ENCODE data around the gene EXOC4. TPM values are rescaled to one million over a fixed set of nuclear protein-coding genes. Genes with fewer than 3 reads are reported as not detected.

The EXOC4 gene
- total and polyA plus RNA-seq, 2 donors from 2014 or later: 22.8 to 78.7 TPM

GRCh38 chr7:133983685-133984419, 731.0 kb downstream of the EXOC4 start:
- Histone ChIP-seq H3K27me3 (ENCODE audit: control insufficient read depth, insufficient read depth, low read length) (no peaks in the 10 kb centered on the region), H3K27ac (ENCODE audit: low read depth in 2 of 2, low read length in 2 of 2) (no peak overlapping the region), H3K9me3 (ENCODE audit: control insufficient read depth in 2 of 3, insufficient read depth in 1 of 3, low read length in 3 of 3) (no peaks in the 10 kb centered on the region), H3K9ac (ENCODE audit: low read length in 3 of 3) (no peak overlapping the region), H3K36me3 (ENCODE audit: control insufficient read depth in 2 of 3, insufficient read depth in 3 of 3, low read length in 3 of 3) (no peaks in the 10 kb centered on the region), H3K4me1 (ENCODE audit: control insufficient read depth in 2 of 3, insufficient read depth in 2 of 3, low read depth in 1 of 3, low read length in 3 of 3) (no peaks in the 10 kb centered on the region), H3K4me3 (ENCODE audit: low read length in 3 of 3) (no peak overlapping the region)
- TF ChIP-seq, protein P1, sequence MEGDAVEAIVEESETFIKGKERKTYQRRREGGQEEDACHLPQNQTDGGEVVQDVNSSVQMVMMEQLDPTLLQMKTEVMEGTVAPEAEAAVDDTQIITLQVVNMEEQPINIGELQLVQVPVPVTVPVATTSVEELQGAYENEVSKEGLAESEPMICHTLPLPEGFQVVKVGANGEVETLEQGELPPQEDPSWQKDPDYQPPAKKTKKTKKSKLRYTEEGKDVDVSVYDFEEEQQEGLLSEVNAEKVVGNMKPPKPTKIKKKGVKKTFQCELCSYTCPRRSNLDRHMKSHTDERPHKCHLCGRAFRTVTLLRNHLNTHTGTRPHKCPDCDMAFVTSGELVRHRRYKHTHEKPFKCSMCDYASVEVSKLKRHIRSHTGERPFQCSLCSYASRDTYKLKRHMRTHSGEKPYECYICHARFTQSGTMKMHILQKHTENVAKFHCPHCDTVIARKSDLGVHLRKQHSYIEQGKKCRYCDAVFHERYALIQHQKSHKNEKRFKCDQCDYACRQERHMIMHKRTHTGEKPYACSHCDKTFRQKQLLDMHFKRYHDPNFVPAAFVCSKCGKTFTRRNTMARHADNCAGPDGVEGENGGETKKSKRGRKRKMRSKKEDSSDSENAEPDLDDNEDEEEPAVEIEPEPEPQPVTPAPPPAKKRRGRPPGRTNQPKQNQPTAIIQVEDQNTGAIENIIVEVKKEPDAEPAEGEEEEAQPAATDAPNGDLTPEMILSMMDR (IDR thresholded peaks at IDR 0.05; ENCODE audit: borderline replicate concordance, extremely low read depth, insufficient read depth): no peak
- intact Hi-C loops (cut with DNase I): no loop called here
- no peak for DNase-seq
- no peak for FAIRE-seq

- Histone ChIP-seq H3K4me3 (ENCODE audit: low read length in 3 of 3) (no peak overlapping the region), H3K4me1 (ENCODE audit: control insufficient read depth in 2 of 3, insufficient read depth in 2 of 3, low read depth in 1 of 3, low read length in 3 of 3) (no peaks in the 10 kb centered on the region), H3K9me3 (ENCODE audit: control insufficient read depth in 2 of 3, insufficient read depth in 1 of 3, low read length in 3 of 3) (no peaks in the 10 kb centered on the region), H3K27me3 (ENCODE audit: control insufficient read depth, insufficient read depth, low read length) (no peaks in the 10 kb centered on the region), H3K9ac (ENCODE audit: low read length in 3 of 3) (no peak overlapping the region), H3K27ac (ENCODE audit: low read depth in 2 of 2, low read length in 2 of 2) (no peak overlapping the region), H3K36me3 (ENCODE audit: control insufficient read depth in 2 of 3, insufficient read depth in 3 of 3, low read length in 3 of 3) (no peaks in the 10 kb centered on the region)
- DNase-seq (no peak), FAIRE-seq (no peak)
- TF ChIP-seq, protein P1 (IDR thresholded peaks at IDR 0.05; ENCODE audit: borderline replicate concordance, extremely low read depth, insufficient read depth): no peak
- intact Hi-C loops (cut with DNase I): no loop called here
These were observed 732.4 kb downstream of the EXOC4 start for GRCh38 chr7:133985300-133985699.

- Histone ChIP-seq H3K36me3 (ENCODE audit: control insufficient read depth in 2 of 3, insufficient read depth in 3 of 3, low read length in 3 of 3) (no peaks in the 10 kb centered on the region), H3K4me3 (ENCODE audit: low read length in 3 of 3) (no peak overlapping the region), H3K27me3 (ENCODE audit: control insufficient read depth, insufficient read depth, low read length) (no peaks in the 10 kb centered on the region), H3K9me3 (ENCODE audit: control insufficient read depth in 2 of 3, insufficient read depth in 1 of 3, low read length in 3 of 3) (no peaks in the 10 kb centered on the region), H3K9ac (ENCODE audit: low read length in 3 of 3) (no peak overlapping the region), H3K27ac (ENCODE audit: low read depth in 2 of 2, low read length in 2 of 2) (no peak overlapping the region), H3K4me1 (ENCODE audit: control insufficient read depth in 2 of 3, insufficient read depth in 2 of 3, low read depth in 1 of 3, low read length in 3 of 3) (no peaks in the 10 kb centered on the region)
- TF ChIP-seq, protein P1 (IDR thresholded peaks at IDR 0.05; ENCODE audit: borderline replicate concordance, extremely low read depth, insufficient read depth): no peak
- no peak for FAIRE-seq
- intact Hi-C loops (cut with DNase I): no loop called here
- DNase-seq: no peak
These were observed 734.7 kb downstream of the EXOC4 start for GRCh38 chr7:133987582-133987981.

Measured in kidney (tissue), 14 donors.